ES-I3 (cell line): ENCODE results near the gene SNX27.

Experiments
- H3K36me3 ChIP-seq: 2 replicates; pipeline ENCODE4 v1.6.1; 2013; ENCODE audit warnings: mild to moderate bottlenecking, low read length, control low read depth, moderate library complexity; ENCODE audit not compliant: insufficient read depth
- H3K4me1 ChIP-seq: 2 replicates; pipeline ENCODE4 v1.6.1; 2013; ENCODE audit warnings: mild to moderate bottlenecking, control low read depth, low read length; ENCODE audit not compliant: insufficient read depth
- H3K9ac ChIP-seq: 2 replicates; pipeline ENCODE4 v1.6.1; 2013; ENCODE audit warnings: low read depth, mild to moderate bottlenecking, low read length, moderate library complexity
- H3K9me3 ChIP-seq: 2 replicates; pipeline ENCODE4 v1.6.1; 2013; ENCODE audit warnings: mild to moderate bottlenecking, low read length, moderate library complexity; ENCODE audit not compliant: control insufficient read depth, insufficient read depth

SNX27 gene

DNA sequence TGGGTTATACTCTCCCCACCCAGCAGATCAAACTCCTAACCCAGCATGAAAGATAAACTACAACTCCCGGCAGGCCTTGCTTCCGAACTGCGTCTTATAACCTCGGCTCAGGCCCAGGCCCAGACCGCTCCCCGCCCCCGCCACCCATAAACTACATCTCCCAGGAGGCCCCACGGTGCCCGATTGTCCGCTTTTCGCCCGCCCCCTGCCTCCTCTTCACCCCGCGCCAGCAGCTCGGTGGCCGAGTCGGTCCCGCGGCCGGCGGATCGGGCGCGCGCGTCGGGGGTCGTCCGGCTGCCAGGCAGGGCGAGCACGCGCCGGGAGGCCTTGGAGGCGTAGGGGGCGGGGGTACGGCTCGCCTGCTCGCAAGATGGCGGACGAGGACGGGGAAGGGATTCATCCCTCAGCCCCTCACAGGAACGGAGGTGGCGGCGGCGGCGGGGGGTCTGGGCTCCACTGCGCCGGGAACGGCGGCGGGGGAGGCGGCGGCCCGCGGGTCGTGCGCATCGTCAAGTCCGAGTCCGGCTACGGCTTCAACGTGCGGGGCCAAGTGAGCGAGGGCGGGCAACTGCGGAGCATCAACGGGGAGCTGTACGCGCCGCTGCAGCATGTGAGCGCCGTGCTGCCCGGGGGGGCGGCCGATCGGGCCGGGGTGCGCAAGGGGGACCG is at the start of gene SNX27:
Gene SNX27, plus strand, starts transcription at position 219 of the 669 bp plus-strand sequence. Its CDS starts 152 bp downstream, at position 371.
- peaks cover 3% of the 10 kb centered on the region; the same call in 1 of the 2 replicates for H3K36me3 ChIP-seq
- H3K4me1 ChIP-seq, result peaks cover 19% of the 10 kb centered on the region
- H3K9me3 ChIP-seq, result no peaks in the 10 kb centered on the region
- H3K9ac ChIP-seq, result peak within 1 kb of the TSS; percentile 76

DNA sequence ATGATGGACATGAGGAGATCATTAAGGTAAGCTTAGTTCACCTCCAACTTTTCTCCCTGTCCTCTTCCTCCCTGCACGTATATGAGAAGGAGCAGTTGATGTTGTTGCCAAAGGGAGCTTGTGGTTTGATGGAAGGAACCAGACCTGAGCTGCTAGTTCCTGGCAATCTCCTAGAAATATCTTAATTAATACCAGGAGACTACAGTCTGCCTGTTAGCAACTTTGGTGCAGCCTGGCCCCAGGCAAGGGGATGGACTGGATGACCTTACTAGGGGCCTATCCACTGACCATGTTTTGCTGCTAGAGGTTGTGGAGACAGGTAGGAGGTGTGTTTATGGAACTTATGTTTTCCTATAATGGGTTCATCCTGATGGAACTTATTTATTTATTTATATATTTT is 49.2 kb upstream of the SNX27 start:
- no peak overlapping the region for H3K9ac ChIP-seq
- H3K4me1 ChIP-seq, result peaks cover 12% of the 10 kb centered on the region
- H3K36me3 ChIP-seq, result peaks cover 3% of the 10 kb centered on the region; the same call in 1 of the 2 replicates
- H3K9me3 ChIP-seq, result no peaks in the 10 kb centered on the region

DNA sequence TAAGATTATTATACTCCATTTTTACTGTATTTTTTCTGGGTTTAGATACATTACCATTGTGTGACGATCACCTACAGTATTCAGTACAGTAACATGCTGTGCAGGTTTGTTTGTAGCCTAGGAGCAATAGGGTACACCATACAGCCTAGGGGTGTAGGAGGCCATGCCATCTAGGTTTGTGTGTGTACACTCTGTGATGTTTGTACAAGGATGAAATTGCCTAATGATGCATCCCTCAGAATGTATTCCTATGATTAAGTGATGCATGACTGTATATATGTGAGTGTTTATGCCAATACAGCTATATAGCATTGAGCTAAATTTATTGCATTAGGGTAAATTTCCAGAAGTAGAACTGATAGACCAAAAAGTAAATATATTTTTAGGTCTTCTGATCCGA is 48.5 kb upstream of the SNX27 start:
- H3K9ac ChIP-seq, result no peak overlapping the region
- H3K9me3 ChIP-seq, result no peaks in the 10 kb centered on the region
- H3K4me1 ChIP-seq, result peaks cover 12% of the 10 kb centered on the region
- peaks cover 3% of the 10 kb centered on the region; the same call in 1 of the 2 replicates for H3K36me3 ChIP-seq

DNA sequence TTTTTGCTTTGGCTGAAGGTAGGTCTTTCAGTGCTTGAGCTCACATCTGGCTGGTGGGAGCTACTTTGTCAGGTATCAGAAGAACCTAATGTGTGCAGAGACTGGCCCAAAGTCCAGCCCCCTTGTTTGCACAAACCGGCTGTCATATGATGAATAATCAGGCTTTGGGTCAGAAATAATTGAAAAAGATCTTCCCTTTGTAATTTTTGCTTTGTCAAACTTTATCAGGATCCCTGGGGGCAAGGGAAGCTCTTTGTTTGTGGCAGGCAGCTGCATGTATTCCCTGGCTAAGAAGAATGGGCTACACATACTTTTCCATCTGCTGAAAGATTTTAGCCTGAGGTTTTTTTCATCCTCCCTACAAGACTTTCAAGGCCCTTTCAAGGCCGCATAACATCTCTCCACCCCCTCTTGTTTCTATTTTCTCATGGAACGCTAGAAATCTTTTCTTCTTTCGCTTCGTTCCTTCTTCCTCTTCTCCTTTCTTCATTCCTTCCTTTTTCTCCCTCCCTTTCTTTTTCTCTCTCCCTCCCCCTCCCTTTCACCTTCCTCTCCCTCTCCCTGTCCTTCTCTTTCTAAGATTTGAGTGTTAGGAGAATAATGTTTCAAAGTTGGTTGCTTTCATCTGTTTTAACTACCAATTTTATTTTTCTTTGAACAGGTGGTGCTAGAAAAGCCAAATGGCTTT is 46.2 kb upstream of the SNX27 start:
- H3K9me3 ChIP-seq, result no peaks in the 10 kb centered on the region
- H3K4me1 ChIP-seq, result peaks cover 12% of the 10 kb centered on the region
- H3K36me3 ChIP-seq, result 0 out of 2 replicates have a peak, but pooled peaks cover 9% of the 10 kb centered on the region
- no peak overlapping the region for H3K9ac ChIP-seq

DNA sequence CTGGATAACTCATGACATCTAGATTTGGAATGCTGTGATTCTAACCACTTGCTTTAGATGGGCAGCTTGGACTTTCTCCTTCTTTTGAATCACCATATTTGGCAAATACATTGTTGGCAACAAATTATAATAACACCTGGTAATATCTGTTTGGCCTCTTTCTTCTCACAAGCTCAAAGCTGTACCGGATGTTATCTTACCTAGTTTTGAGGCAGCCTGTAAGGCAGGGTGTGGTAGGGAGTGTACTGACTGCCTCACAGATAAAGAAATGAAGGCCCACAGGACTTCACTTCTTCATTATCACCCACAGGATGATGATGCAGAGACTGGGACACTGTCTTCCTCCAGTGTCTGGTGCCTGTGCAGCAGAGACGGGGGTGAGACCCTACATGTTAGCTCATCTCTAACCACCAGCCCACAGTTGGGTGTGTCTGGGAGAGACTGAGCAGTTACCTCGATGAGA is 43.2 kb upstream of the SNX27 start:
- 0 out of 2 replicates have a peak, but pooled peaks cover 9% of the 10 kb centered on the region for H3K36me3 ChIP-seq
- H3K4me1 ChIP-seq, result peaks cover 17% of the 10 kb centered on the region
- H3K9me3 ChIP-seq, result no peaks in the 10 kb centered on the region
- no peak overlapping the region for H3K9ac ChIP-seq

DNA sequence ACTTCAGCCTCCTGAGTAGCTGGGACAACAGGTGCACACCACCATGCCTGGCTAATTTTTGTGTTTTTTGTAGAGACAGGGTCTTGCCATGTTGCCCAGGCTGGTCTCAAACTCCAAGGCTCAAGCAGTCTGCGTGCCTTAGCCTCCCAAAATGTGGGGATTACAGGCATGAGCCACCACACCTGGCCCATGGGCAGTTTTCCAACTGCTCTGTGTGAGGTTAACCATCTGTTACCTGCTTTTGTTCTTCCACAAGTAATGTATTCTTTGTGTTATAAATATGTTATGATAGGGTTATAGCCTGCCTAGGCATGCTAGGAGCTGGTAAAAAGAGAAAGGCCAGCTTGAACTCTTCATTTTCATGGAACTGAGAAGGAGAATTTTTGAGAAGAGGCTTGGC is 41.0 kb upstream of the SNX27 start:
- peaks cover 9% of the 10 kb centered on the region; the same call in 1 of the 2 replicates for H3K4me1 ChIP-seq
- peaks cover 20% of the 10 kb centered on the region for H3K36me3 ChIP-seq
- no peak overlapping the region for H3K9ac ChIP-seq
- H3K9me3 ChIP-seq, result no peaks in the 10 kb centered on the region

DNA sequence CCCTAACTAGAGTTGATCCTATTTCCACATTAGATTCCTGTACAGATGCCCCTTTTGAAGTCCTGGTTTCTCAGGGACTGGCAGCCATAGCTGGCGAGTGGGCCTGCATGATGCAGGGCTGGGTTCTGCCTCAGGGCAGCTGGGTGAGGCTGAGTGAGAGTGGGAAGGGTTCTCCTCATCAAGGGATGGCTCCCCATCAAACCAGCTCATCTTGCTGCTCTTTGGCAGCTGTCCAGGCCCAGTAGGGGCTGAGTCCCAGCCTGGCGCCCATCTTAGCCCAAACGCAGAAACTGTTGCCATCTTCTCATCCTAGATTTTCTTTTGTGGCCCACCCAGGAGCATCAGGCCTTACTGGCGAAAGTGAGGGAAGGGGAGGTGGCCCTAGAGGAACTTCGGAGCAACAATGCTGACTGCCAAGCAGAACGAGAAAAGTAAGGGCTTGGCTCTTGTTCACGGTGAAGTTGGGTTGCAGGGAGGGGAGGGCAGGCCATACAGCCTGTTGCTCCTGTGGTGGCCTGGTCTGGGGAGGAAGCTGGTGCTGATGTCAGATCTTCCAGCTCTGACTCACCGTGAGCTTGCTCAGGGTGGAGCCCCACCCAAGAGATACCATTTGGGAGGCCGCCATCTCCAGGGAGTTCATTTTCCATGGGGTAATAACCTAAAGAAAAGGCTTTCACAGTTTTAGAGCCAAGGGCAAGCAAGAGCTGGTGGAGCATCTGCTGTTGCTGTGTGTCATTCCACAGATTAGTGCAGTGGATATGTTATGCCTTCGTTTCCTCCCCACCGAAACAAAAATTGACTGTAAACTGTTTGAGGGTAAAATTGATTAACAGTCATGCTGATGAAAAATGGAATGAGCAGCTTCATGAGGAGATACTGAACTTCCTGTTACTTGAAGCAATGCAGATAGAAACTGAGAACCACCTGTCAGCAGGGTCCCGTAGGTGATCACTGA is 37.0 kb upstream of the SNX27 start:
- Histone ChIP-seq H3K9me3 (no peaks in the 10 kb centered on the region), H3K9ac (no peak overlapping the region), H3K36me3 (peaks cover 22% of the 10 kb centered on the region), H3K4me1 (peaks cover 8% of the 10 kb centered on the region; the same call in 1 of the 2 replicates)

DNA sequence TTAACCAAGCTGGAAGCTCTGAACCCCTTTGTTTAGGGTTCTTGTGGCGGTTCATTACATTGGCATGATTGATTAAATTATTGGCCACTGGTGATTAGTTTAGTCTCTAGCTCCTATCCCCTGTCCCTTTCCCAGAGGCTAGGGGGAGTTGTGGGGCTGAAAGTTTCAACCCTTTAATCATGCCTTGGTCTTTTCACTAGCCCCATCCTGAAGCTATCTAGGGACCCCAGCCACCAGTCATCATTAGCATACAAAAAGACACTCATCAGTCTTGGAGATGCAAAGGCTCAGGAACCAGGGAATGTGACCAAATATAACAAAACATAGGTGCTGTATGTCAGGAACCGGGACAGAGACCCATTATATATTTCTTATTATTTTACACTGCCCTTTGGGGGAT is 34.7 kb upstream of the SNX27 start:
- H3K4me1 ChIP-seq, result peaks cover 8% of the 10 kb centered on the region; the same call in 1 of the 2 replicates
- H3K9ac ChIP-seq, result no peak overlapping the region
- H3K9me3 ChIP-seq, result no peaks in the 10 kb centered on the region
- H3K36me3 ChIP-seq, result peaks cover 22% of the 10 kb centered on the region

DNA sequence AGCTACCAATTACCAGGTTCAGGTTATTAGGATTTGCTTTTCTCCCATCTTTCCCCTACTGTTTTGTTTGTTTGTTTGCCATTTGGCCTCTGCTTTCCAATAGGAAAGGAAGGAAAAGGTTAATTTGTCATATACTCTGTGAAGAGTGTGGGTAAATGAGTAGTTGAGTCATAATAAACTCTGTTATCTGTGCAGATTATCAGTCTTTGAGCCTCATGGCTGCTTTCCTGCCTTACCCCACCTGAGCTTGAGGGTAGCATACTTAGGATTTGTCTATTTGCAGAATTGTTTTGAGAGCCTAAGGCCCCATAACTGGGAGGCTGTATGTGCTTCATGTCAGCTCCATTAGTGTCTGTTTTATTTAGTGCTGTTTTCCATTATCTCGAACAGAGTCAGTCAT is 32.9 kb upstream of the SNX27 start:
- Histone ChIP-seq H3K4me1 (peaks cover 3% of the 10 kb centered on the region; the same call in 1 of the 2 replicates), H3K9ac (no peak overlapping the region), H3K36me3 (peaks cover 22% of the 10 kb centered on the region), H3K9me3 (no peaks in the 10 kb centered on the region)

DNA sequence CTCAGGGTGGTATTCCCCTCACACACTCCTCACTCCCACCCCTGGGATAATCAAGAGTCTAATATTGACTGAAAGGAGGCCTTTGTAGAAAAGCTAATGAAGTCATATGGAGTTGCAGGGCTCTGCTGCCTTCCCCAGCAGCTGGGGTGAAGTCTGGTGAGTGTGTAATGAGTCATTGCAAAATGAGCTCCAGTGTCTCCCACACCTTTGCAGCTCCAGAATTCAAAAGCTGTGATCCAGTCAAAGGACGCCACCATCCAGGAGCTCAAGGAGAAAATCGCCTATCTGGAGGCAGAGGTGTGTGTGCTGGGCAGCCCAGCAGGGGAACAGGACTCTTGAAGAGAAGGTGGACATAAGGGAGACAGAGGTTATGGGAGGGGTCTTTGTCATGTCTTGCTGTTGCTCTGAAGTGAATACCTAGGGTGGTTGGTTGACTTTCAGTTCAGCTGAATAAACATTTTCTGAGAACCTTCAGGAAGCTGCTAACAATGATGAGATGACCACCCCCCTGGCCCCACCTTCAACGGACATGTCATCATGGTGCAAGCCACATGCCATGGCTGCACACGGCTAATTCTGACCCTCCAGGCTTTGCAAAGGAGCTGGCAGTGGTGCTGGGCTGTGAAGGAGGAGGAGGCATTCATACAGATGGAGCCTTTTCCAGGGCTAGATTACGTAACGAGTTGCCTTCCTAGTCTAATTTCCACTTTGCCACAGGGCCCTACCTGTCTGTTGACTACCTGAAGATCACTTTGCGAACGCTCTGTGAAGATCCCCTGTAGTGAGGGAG is 32.2 kb upstream of the SNX27 start:
- peaks cover 3% of the 10 kb centered on the region; the same call in 1 of the 2 replicates for H3K4me1 ChIP-seq
- no peak overlapping the region for H3K9ac ChIP-seq
- H3K9me3 ChIP-seq, result no peaks in the 10 kb centered on the region
- peaks cover 16% of the 10 kb centered on the region for H3K36me3 ChIP-seq

DNA sequence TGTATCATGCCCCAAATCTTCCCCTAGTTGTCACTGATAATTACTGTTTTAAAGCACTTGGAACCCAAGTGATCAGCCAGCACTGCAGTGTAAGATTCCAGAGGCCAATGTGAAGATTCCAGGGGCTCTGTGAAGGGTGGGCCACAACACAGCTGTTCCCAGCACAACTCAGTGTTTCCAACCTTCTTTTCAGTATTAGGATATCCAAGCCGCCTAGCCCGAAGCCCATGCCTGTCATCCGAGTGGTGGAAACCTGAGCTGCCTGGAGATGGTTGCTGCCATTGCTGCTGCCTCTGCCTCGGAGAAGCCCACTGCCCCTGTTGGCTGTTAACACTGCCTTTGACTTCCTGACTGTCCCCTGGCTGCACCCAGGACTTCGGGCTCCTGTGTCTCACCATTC is 30.4 kb upstream of the SNX27 start:
- Histone ChIP-seq H3K9me3 (no peaks in the 10 kb centered on the region), H3K9ac (no peak overlapping the region), H3K4me1 (peaks cover 11% of the 10 kb centered on the region), H3K36me3 (peaks cover 11% of the 10 kb centered on the region; the same call in 1 of the 2 replicates)

DNA sequence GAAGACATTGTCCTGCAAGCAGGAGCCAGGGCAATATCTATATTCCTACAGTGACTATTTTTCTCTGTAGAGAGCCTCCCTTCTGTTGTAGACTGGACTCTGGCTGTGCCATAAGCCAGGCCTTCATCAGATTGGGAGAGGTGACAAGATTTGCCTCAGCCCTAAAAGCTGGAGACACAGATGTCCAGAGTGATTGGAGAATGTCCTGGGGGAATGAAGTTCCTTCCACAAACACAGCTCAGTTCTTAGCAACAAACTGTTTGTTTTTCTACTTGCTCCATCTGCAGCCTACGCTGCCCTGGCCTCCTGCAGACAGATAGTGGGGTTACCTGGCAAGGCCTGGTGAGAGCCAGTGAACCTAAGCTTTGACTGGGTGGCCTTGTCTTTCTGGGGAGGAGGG is 29.9 kb upstream of the SNX27 start:
- no peak overlapping the region for H3K9ac ChIP-seq
- H3K36me3 ChIP-seq, result peaks cover 11% of the 10 kb centered on the region; the same call in 1 of the 2 replicates
- no peaks in the 10 kb centered on the region for H3K9me3 ChIP-seq
- peaks cover 11% of the 10 kb centered on the region for H3K4me1 ChIP-seq

DNA sequence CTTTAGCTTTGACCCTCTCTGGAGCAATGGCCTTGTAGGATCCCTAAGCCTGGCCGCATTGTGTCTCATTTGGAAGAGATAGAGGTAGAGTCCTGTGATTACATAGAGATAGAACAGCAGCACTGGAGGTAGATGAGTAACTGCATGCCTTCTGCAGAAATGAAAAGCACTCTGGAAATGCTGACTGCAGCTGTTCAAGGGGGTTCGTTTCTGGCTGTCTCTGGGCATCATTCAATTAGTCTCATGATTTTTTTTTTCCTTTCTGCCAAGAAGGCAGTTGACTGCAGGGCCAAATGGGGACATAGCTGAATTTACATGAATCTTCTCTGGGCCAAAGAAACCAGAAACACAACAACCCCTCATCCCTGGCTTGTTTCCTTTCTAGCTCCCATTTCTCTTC is 28.1 kb upstream of the SNX27 start:
- Histone ChIP-seq H3K36me3 (peaks cover 8% of the 10 kb centered on the region; the same call in 1 of the 2 replicates), H3K9me3 (no peaks in the 10 kb centered on the region), H3K9ac (no peak overlapping the region), H3K4me1 (peaks cover 12% of the 10 kb centered on the region)
